Camera-type eye (tissue), 1 donor: ENCODE data around the gene RPTOR. TPM values are rescaled to one million over a fixed set of nuclear protein-coding genes. Genes with fewer than 3 reads are reported as not detected.

Experiments used
- total RNA-seq: library from RNA; depleted of rRNA; stranded (reverse); fragments of >200 nt; gene quantifications from one replicate; pipeline ENCODE4 v1.2.3, GENCODE V29; 2014

The RPTOR gene, protein sequence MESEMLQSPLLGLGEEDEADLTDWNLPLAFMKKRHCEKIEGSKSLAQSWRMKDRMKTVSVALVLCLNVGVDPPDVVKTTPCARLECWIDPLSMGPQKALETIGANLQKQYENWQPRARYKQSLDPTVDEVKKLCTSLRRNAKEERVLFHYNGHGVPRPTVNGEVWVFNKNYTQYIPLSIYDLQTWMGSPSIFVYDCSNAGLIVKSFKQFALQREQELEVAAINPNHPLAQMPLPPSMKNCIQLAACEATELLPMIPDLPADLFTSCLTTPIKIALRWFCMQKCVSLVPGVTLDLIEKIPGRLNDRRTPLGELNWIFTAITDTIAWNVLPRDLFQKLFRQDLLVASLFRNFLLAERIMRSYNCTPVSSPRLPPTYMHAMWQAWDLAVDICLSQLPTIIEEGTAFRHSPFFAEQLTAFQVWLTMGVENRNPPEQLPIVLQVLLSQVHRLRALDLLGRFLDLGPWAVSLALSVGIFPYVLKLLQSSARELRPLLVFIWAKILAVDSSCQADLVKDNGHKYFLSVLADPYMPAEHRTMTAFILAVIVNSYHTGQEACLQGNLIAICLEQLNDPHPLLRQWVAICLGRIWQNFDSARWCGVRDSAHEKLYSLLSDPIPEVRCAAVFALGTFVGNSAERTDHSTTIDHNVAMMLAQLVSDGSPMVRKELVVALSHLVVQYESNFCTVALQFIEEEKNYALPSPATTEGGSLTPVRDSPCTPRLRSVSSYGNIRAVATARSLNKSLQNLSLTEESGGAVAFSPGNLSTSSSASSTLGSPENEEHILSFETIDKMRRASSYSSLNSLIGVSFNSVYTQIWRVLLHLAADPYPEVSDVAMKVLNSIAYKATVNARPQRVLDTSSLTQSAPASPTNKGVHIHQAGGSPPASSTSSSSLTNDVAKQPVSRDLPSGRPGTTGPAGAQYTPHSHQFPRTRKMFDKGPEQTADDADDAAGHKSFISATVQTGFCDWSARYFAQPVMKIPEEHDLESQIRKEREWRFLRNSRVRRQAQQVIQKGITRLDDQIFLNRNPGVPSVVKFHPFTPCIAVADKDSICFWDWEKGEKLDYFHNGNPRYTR (N-terminal part only)
- 43.5 TPM for total RNA-seq

GRCh38 chr17:80544655-80545498, at the start of gene RPTOR:
TSS of gene RPTOR (plus strand) at chr17:80544838. CDS start at chr17:80545630, 792 bp downstream.

DNA sequence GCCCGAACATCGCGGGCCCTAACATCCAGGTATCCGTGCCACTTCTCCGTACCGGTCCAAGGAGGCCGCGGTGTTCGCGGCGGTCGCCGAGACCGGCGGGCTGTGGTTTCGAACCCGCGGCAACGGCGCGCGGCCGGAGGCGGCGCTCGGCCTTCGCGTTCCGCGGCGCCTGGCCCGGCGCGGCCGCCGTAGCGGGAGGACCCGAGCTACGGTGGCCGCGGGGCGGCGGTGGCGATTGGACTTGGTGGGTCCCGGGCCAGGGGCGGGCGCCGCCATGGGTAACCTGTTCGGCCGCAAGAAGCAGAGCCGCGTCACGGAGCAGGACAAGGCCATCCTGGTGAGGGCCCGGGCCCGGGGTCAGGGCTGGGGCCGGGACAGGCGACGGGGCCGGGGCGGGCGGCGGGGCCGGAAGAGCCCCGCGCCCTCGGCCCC, 447.0 kb downstream of the RPTOR start, which contains the start of gene CHMP6:
TSS of gene CHMP6 (plus strand) at position 197 of the 432 bp plus-strand sequence. CDS start at position 275, 78 bp downstream.

Other genes with a start within 250 kb of the RPTOR start
- gene ENDOV, start 129.7 kb upstream of the RPTOR start, total RNA-seq: 23.5 TPM
- 12.9 TPM for gene NPTX1, start 68.2 kb upstream of the RPTOR start, total RNA-seq